ENCODE data around the gene ZNRF1. TPM values are rescaled to one million over a fixed set of nuclear protein-coding genes. Genes with fewer than 3 reads are reported as not detected.

Gene ZNRF1
- total and polyA plus RNA-seq, 8 donors, result 5.3 to 11.4 (median 7.9) TPM

GRCh38 chr16:75035410-75035968, 36.7 kb downstream of the ZNRF1 start:
- TF ChIP-seq CTCF (IDR thresholded peaks at IDR 0.05), result no peak
- no peak for ATAC-seq

GRCh38 chr16:75038036-75038858, 39.4 kb downstream of the ZNRF1 start:
- peaks cover 0 to 6% (median 4%) of the 10 kb centered on the region in 3 donors for H3K4me1 ChIP-seq
- no peak overlapping the region for H3K27ac ChIP-seq
- H3K36me3 ChIP-seq, result no peaks in the 10 kb centered on the region
- H3K4me3 ChIP-seq, result no peak overlapping the region
- intact Hi-C loops (cut with DNase I), result no loop called here
- DNase-seq (no peak), ATAC-seq (no peak), FAIRE-seq (no peak)
- H3K9me3 ChIP-seq, result no peaks in the 10 kb centered on the region
- no peaks in the 10 kb centered on the region for H3K27me3 ChIP-seq
- WGBS, 2 donors, result 93% methylated on average over 3 of the region's 3 CpGs
- no peak for TF ChIP-seq CTCF (IDR thresholded peaks at IDR 0.05)

More at GRCh38 chr16:75035410-75035968, 36.7 kb downstream of the ZNRF1 start:
- intact Hi-C loops (cut with DNase I), result no loop called here
- Histone ChIP-seq H3K27me3 (no peaks in the 10 kb centered on the region), H3K36me3 (no peaks in the 10 kb centered on the region), H3K4me3 (no peak overlapping the region), H3K9me3 (no peaks in the 10 kb centered on the region), H3K27ac (no peak overlapping the region), H3K4me1 (no peaks in the 10 kb centered on the region)
- 93 to 96% methylated on average over 9 of the region's 9 CpGs for WGBS, 2 donors
- no peak for DNase-seq
- FAIRE-seq, result no peak

GRCh38 chr16:75039941-75040340, 41.1 kb downstream of the ZNRF1 start:
- FAIRE-seq (no peak), ATAC-seq (no peak), DNase-seq (no peak)
- WGBS, 2 donors, result 64 to 66% methylated on average over 6 of the region's 6 CpGs
- intact Hi-C loops (cut with DNase I), result no loop called here
- Histone ChIP-seq H3K36me3 (no peaks in the 10 kb centered on the region), H3K27me3 (no peaks in the 10 kb centered on the region), H3K4me1 (peaks cover 0 to 8% (median 7%) of the 10 kb centered on the region in 3 donors), H3K27ac (no peak overlapping the region), H3K9me3 (no peaks in the 10 kb centered on the region), H3K4me3 (no peak overlapping the region)
- no peak for TF ChIP-seq CTCF (IDR thresholded peaks at IDR 0.05)

GRCh38 chr16:75042426-75043174, 43.8 kb downstream of the ZNRF1 start:
- H3K9me3 ChIP-seq, result no peaks in the 10 kb centered on the region
- WGBS, 2 donors, result 65 to 70% methylated on average over 8 of the region's 8 CpGs
- DNase-seq (no peak), FAIRE-seq (no peak), ATAC-seq (no peak)
- no peaks in the 10 kb centered on the region for H3K36me3 ChIP-seq
- no peaks in the 10 kb centered on the region for H3K27me3 ChIP-seq
- H3K4me3 ChIP-seq, result no peak overlapping the region
- TF ChIP-seq CTCF (IDR thresholded peaks at IDR 0.05), result no peak
- no peak overlapping the region for H3K27ac ChIP-seq
- H3K4me1 ChIP-seq, result peaks cover 0 to 8% (median 7%) of the 10 kb centered on the region in 3 donors
- intact Hi-C loops (cut with DNase I), result no loop called here
